Stimulated activated CD4-positive, alpha-beta T cell treated with anti-CD3 and anti-CD28 coated beads, TNF-alpha, amount 100 ng/mL, for 1 hour (primary cell): ENCODE results near the gene GALK2.

Source experiments
- DNase-seq, 3 donors: peaks; one replicate each; pipeline ENCODE4 v3.0.0-alpha.2; 2020; ENCODE audit warnings: low read depth in 3 of 3, low spot score in 1 of 3

The GALK2 gene

DNA sequence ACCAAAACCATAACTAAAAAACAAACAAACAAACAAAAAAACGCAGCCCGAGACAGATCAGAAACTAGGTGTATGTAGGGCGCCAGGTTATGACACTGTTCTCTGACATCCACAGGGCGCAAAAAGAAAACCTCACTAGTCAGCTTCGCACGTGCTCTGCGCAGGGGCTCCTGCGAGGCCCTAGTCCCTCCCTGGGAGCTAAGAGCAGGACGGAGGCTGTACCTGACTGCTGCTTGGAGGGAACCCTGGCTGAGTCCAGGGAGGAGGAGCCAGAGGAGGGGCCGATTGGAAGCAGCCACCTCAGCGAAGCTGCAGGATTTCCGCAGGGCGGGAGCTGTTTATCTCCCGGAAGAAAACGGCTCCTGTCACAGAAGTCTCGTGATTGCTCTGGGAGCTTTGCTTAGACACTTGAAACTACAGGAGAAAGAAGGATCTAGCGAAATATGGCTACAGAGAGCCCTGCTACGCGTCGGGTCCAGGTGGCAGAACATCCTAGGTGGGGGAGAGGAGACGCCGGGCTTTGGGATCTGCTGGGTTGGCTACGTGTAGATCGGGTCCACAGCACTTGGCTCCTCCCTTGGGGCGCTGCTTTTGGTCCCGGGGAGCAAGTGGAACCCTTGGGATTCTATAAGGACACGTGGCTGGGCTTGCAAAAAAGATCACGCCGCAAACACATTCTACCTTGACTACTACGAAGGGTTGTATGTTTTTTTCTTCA is at the start of gene GALK2:
GALK2 (plus strand) TSS at position 368 of the 718 bp plus-strand sequence; CDS start at position 444, 76 bp downstream.
- peak; percentile 33 to 59 (median 48) for DNase-seq

DNA sequence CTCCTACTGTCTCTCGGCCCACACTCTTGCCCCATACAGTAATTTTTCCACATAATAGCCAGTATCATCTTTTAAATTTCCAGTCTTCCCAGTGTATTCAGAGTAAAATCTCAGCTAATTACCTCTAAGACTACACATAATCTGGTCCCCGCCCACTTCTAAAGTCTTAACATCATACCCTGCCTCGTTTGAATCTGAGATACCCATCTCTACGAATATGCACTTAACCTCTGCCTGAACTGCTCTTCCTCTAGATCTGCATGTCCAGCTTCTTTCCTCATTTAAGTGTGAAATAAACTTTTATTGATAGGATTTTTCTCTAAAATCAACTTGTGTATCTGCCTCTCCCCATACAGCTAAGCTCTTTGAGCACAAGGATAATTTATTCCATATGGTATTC is 49.2 kb upstream of the GALK2 start:
- DNase-seq = no peak

DNA sequence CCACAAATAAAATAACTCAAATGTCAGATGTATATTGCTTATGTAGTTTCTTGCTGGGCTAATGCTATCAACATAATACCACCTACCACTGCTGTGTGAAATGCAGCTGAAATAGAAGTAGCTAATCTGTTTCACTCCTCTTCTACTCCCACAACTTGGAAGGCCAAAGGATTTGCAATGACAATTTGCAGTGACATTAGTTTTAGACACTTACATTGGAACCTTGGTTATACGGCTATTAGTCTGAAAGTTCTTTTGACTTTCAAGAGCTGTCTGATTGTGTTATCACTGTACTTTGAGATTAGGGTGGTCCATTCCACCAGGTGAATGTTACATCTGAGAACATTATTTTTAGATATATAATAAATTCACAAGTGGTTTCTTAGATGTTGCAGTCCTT is 48.1 kb upstream of the GALK2 start:
- DNase-seq = no peak

DNA sequence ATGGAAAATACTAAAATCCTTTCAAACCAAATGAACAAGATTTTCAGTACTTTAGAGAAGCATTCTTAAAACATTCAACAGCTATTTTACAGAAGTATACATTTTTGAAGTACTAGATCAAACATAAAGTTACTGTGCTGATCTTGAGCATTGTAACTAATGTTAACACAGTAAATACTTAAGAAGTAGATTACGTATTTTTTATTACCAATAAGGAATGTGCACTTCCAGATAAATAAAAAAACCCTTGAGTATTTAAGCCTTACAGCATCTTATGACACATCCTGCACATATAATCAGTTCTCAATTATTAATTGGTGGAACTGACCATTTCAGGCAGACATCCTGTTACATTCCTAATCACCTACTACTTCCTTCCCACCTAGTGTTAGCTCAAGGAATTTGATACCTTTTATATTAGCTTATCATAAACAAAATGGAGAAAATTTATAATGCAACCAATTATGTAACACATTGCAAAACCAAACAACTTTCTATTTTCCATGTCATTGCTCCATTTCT is 47.4 kb upstream of the GALK2 start:
- DNase-seq = no peak

DNA sequence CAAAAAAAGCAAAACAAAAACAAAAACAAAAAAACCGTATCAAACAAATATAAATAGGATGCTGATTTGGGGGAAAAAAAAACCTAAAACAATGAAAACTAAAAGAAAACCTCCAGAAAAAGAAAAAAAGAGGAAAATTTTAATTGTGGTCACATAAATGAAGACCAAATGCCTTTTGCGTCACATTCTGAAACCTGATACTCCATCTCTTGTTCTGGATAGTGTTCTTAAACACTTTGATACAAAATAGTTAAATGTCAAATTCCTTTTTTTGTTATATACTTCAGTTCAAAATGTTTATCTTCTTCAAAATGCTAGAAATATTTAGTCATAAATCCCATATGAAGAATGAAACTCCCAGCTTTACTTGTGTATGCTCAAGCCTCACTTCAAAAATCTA is 45.7 kb upstream of the GALK2 start:
- DNase-seq = no peak

DNA sequence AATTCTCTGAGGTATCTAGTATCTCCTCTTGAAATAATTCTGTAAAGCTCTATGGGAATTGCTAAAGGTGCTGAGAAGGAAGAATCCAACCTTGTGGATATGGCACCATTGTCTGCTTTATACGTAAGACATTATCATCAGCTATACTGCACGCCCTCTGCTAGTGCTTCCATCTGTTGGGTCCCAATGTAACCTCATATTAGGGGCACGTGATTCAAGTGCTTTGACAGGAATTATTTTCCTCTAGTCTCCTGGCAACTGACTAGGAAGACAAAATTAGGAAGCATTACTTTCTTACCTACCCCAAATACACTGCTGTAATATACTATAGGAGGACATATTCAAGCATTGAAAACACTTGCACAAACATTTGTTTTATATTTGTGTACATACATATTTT is 38.6 kb upstream of the GALK2 start:
- no peak for DNase-seq

DNA sequence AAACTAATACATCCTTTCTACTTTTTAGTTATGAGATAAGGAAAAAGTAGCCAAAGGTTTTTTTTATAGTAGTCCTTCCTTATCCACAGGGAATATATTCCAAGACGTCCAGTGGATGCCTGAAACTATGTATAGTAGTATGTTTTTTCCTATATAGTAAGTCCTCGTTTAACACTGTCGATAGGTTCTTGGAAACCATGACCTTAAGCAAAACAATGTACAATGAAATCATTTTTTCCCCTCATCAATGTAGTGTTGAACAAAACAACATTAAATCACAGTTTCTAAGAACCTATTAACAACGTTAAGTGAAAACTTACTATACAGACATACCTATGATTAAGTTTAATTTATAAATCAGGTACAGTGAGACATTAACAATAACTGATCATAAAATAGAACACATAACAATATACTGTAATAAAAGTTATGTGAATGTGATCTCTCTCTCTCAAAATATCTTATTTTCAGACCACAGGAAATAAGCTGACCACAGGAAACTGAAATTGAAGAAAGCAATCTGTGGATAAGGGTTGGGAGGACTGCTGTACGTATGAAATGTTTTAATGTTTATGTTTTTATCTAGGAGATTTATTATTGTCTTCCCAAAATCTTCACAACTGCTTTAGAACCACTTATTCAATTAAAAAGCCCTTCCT is 35.2 kb upstream of the GALK2 start:
- no peak for DNase-seq

DNA sequence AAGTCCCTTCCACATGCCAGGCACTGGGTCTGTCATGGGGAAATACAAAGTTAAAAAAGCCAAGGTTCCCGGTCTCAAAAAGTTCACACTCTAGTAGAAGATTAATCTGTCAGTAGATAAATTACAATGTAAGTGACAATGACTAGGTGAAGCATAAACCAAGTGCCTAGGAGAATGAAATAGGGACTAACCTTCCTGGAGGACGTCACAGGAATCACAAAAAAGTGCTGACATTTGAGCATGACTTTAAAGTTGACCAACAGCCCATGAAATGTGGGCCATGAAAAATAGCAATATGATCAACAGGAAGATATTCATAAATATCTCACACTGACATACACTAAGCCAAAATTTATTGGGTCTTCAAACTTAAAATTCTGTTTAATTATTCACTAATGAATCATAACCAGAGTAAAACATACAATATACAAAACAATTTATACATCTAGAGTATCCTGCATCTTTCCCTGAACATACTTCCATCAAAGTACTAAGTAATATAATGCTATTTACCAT is 34.6 kb upstream of the GALK2 start:
- no peak for DNase-seq

DNA sequence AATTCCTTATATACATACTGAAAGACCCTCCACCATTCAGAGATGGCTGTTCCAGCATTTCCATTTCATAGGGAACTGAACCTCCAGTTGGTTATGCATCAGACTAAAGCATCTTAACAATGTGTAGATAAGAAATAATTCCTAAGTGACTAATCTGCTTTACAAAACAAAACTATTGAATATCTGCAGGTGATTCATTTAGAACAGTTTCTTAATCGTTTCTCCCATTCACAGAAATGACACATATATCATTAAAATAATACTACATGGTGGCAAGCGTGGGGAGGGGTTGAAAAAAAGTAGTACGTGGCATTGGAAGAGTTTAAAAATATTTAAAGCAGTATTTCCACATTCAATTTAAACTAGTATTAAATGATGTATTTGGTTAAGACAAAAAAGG is 34.1 kb upstream of the GALK2 start:
- DNase-seq = no peak

DNA sequence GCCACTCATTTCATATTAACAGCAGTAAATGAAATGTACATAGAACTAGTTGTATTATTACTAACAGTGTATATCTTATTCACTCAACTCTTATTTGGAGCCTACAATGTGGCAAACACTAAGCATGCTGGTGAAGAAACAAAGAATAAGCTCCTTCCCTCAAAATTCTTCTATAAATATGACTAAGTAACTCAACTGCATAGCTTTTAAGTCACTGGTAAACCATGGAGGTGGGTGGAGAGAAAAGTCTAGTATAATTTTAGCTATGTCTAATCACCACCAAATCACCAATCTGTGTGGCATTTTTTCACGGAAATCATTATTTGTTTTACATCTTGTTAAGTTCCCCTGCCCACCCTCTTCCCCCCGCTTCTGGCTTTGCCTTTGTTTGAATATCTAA is 32.2 kb upstream of the GALK2 start:
- DNase-seq = no peak

DNA sequence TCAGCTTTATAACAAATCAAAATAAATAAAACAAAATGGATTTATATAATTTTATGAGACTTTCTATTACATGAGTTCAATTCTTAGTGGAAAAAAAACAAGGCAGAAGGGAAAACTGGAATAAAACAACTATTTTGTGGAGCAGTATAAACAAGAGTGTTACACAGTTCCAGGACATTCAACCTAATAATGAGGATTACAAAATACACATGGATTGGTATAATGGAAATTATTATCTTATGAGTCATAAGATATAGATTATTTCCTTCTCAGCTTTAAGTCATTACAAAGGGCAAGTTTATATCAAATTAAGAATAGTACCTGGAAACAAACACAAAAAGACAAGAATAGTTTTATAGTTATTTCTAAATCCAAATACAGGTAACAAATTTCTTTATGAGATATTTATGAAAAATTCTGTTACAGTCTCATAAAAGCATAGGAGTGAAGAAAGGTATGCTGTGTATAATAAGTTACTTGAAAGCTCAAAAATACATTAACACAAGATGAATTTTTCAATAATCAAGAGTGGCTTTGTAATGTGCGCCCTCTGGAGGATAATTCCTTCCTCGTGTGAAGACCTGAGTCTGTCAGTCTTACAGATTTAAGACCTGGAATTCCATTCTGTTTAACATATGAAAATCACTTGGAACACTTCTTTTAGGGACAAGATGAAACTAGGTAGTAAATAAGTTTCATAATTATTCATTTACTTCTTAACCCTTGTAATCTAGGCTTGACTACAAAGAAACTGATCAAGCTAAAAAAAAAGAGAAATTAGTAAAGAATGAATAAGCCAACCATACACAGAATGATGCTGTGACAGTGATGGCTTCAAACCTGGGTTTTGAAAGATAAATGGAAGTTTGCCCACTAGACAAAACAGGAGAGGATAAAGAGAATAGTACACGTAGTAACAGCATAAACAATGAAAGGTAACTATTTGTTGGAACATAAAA is 24.1 kb upstream of the GALK2 start:
- no peak for DNase-seq

DNA sequence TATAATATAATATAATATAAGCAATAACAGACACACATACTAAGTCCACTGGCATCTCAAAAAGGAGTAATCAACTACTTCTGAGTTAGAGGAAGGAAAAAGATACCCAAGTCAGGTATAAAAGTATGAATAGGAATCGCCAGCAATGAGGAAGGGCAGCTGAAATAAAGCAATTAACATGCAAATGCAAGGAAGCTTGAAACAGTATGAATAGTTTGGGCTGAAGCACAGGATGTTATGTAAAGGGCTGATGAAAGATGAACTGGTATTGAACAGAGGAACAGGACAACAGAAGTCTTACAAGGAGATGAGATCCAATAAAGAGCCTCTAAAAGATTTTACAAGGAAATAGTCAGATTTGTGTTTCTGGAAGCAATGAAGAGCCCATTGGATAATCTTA is 21.7 kb upstream of the GALK2 start:
- no peak for DNase-seq

DNA sequence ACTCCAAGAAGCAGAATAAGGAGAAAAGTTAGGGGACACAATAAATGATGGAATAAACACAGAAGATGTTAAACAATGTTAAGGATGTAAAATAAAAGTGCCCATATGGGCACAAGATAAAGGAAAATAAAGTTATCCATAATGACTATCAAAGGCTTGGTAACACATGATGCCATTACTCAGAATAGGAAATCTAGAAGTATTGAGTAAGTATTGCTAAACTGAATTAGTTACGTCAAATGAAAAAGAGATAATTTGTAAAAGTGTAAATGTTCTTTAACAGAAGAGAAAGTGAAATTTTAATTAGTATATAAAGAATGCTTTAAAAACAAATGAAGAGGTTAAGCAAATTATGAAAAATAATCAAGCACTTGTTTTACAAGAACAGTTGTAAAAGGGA is 21.3 kb upstream of the GALK2 start:
- DNase-seq = no peak

DNA sequence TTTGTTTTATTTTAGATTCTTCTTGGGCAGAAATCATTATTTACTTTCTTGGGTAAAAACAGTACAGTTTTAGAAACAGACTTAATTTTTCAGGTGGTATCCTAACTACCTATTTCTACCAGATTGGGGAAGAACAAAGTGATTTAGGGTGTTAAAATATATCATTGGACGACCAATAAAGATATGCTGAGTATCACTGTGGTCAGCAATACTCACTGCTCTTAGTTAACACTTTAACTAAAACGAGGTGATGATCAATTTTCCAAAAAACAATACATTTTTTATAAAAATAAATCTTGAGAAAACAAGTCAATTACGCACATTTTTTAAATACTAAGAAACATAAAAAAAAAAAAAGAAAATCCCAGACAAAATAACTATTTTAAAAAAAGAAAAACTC is 18.2 kb upstream of the GALK2 start:
- no peak for DNase-seq

DNA sequence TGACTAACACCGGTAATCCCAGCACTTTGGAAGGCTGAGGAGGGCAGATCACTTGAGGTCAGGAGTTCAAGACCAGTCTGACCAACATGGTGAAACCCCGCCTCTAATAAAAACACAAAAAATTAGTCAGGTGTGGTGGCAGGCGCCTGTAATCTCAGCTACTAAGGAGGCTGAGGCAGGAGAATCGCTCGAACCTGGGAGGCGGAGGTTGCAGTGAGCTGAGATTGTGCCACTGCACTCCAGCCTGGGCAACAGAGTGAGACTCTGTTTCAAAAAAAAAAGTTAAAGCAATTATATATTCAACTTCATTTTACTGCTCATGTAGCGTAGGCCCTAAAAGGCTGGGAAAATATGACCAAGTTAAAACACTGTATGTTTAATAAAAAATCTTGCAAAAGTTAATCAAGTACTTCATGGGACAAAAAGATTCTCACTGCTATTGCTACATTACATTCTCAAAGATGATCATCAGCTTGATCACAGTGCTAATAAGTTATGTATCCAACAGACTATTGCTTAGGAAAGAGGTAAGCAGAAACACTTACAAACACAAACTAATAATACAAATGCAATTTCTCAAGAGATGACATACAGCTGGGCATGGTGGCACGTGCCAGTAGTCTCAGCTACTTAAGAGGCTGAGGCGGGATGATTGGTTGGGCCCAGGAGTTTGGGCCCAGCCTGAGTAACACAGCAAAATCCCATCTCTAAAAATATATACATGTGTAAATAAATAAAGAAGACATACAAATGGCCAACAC is 17.3 kb upstream of the GALK2 start:
- DNase-seq = no peak

DNA sequence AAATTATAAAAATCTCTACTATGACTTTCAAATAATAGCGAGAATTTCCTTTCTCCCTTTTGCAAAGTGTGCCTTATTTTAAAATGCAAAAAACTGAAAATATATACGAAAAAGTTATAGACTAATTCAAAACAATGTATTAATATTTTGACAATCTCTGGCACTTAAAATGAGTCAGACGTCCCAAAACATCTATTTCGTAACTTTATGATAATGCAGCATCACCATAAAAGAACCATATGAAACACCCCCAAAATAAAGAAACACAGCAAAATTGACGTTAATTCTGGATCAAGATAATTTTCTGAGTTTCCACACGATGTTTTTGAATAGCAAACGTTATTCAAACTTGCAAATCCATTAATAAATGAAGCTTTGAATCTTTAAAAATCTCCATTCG is 15.7 kb upstream of the GALK2 start:
- no peak for DNase-seq

DNA sequence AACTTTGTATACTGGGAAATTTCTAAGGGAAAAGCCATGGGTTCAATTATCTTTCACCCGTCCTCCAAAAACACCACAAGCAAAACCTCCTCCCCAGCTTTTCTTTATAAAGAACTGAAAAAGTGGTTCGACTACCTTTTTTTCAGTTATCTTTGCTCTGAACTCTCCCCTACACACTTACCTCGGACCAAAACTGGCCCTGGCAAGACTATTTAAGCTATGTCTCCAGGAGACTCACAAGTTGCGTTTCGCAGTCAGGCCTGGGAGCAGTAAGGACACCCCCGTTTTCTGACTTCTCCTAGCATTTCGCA is 15.3 kb upstream of the GALK2 start:
- DNase-seq = no peak

DNA sequence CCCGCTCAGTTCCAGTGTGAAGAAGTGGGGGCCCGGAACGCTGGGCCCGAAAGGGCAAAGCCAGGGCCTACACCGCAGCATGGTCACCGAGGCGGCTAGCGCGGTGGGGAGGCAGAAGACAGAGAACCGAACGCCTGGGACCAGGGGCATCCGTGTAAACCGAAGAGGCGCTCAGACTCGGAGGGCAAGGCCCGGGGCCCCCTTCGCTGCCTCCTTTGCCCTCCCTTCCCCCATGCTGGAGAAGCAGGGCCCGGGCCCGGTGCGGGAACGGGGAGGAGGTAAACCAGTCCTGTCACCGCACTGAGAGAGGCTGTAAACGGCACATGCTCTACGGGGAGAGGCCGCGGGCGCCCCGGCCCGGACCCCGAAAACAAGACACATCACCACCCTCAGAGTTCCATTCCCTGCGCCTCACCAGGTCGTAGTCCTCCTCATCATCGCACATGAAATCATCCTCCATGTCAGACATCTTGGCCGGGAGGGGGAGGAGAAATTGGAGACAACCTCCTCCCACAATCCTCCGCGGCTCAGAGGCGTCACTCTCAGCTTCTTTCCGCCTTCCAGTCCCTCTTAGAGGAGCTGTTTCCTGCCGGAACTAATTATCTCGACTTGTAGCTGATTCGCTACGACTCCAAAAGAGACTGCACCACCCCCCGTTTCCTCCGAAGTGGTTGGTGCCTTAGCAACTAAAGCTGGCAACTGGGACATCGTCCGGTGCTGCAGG is 14.8 kb upstream of the GALK2 start, which contains the start of gene COPS2:
COPS2 (minus strand) TSS at position 490 of the 724 bp plus-strand sequence; CDS start at position 469, 21 bp downstream.
- peak; percentile 73 to 85 (median 84) for DNase-seq

DNA sequence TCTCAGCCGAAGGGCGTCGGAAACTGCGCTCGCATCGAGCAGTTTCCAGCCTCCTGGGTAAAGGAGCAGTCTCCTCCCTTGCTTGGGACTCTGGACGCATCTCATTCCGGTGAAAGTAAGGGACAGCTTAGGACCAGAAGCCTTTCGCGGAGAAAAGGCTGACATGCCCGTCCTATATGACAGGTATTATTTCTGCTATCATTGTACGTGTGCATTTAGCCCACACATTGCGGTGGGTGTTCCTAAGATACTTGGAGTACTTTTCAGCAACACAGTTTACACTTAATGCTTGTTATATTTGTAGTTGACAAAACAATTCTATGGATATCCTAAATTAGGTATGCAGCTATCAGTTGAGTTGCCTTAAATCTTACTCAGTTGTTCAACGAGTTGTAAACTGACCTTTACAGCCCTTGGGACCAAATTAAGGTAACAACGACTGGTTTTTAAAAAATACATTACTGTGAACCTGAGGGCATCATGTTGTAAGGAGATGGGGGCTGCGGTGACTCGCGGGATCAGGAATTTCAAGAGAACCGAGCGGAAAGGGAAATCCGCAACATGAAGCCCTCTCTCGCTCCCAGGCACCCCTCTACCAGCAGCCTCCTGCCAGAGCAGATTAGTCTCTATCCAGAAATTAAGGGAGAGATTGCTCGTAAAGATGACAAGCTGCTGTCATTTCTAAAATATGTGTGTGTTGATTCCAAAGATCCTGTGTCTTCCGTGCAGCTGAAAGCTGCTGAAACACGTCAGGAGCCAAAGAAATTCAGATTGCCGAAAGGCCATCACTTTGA is 14.0 kb upstream of the GALK2 start:
- no peak for DNase-seq
